HEK293T (cell line): ENCODE measurements around the gene RNF8.
"Not testable (repeated sequence)": the region's sequence is repeated elsewhere in the genome, so short reads cannot be mapped to it uniquely, and the experiment has no call there.

Experiments
- CTCF ChIA-PET: fragments of 350-600 bp; formaldehyde crosslinking; extraction: SDS; loops from one replicate; lab custom pipeline; 2021; ENCODE audit warnings: antibody characterized with exemption, inconsistent platforms; lab: Yijun Ruan, JAX
- POLR2A ChIA-PET: fragments of 350-600 bp; formaldehyde crosslinking; extraction: SDS; loops from one replicate; lab custom pipeline; 2020; ENCODE audit warnings: antibody characterized with exemption, inconsistent platforms; lab: Yijun Ruan, JAX
- DNase-seq: peaks from one replicate; pipeline ENCODE4 v3.0.0; 2012; ENCODE audit warnings: mixed read lengths; ENCODE audit errors: extremely low spot score
- ARNT ChIP-seq: fragments of 450-650 bp; IDR thresholded peaks from 2 replicates; pipeline ENCODE4 v1.6.1; 2017; ENCODE audit warnings: mild to moderate bottlenecking
- BHLHE40 ChIP-seq: fragments of 450-650 bp; IDR thresholded peaks from 2 replicates; pipeline ENCODE4 v1.6.1; 2016; ENCODE audit warnings: mild to moderate bottlenecking, moderate library complexity, borderline replicate concordance
- CTBP1 ChIP-seq: fragments of 450-650 bp; IDR thresholded peaks from 2 replicates; pipeline ENCODE4 v1.6.1; 2016; ENCODE audit warnings: borderline replicate concordance
- ELF4 ChIP-seq: fragments of 450-650 bp; IDR thresholded peaks from 2 replicates; pipeline ENCODE4 v1.6.1; 2017; ENCODE audit warnings: antibody characterized with exemption
- FOXA1 ChIP-seq: fragments of 450-650 bp; IDR thresholded peaks from 2 replicates; pipeline ENCODE4 v1.6.1; 2016; ENCODE audit warnings: mild to moderate bottlenecking
- FOXK2 ChIP-seq: fragments of 450-650 bp; IDR thresholded peaks from 2 replicates; pipeline ENCODE4 v1.6.1; 2016; ENCODE audit warnings: mild to moderate bottlenecking
- FOXM1 ChIP-seq: fragments of 450-650 bp; IDR thresholded peaks from 2 replicates; pipeline ENCODE4 v1.6.1; 2017; ENCODE audit warnings: mild to moderate bottlenecking, borderline replicate concordance
- HDGF ChIP-seq: fragments of 450-650 bp; IDR thresholded peaks from 2 replicates; pipeline ENCODE4 v1.6.1; 2017; ENCODE audit warnings: antibody characterized with exemption, borderline replicate concordance
- L3MBTL2 ChIP-seq: fragments of 450-650 bp; conservative IDR thresholded peaks from 2 replicates; pipeline ENCODE4 v1.6.1; 2016; ENCODE audit warnings: mild to moderate bottlenecking
- LEF1 ChIP-seq: fragments of 450-650 bp; IDR thresholded peaks from 2 replicates; pipeline ENCODE4 v1.6.1; 2017; ENCODE audit warnings: mild to moderate bottlenecking, borderline replicate concordance
- NFRKB ChIP-seq: fragments of 450-650 bp; IDR thresholded peaks from 2 replicates; pipeline ENCODE4 v1.6.1; 2016; ENCODE audit warnings: mild to moderate bottlenecking, moderate library complexity
- SP1 ChIP-seq: fragments of 450-650 bp; IDR thresholded peaks from 2 replicates; pipeline ENCODE4 v1.6.1; 2017
- SUZ12 ChIP-seq: fragments of 450-650 bp; IDR thresholded peaks from 2 replicates; pipeline ENCODE4 v1.6.1; 2016; ENCODE audit warnings: mild to moderate bottlenecking
- TARDBP ChIP-seq: fragments of 450-650 bp; IDR thresholded peaks from 2 replicates; pipeline ENCODE4 v1.6.1; 2016
- ZNF384 ChIP-seq: fragments of 450-650 bp; IDR thresholded peaks from 2 replicates; pipeline ENCODE4 v1.6.1; 2016
- TF ChIP-seq, protein P1 (sequence below): fragments of 450-650 bp; IDR thresholded peaks from 2 replicates; pipeline ENCODE4 v1.6.1; 2016

Gene RNF8

DNA sequence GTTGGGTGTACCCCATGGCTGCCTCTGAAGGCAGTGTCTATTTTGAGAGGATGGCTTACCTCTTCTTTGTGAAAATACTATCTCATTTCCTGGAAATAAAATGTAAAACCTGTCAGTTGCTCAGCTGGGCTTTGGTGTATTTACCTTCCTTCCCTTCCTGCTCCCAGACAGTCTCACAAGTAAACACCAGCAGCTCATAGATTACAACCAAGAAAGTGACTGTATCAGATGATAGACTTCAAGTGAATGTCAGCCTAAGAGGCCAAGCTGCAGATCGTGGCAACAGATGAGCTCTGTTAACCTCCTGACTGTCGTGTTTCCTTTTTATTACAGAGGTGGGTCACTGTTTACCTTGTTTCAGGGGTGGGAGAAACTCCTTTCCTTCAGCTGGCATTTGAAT is 37.3 kb downstream of the RNF8 start:
- TF ChIP-seq FOXK2 (no peak), FOXM1 (no peak), SUZ12 (no peak), NFRKB (no peak), ARNT (no peak), L3MBTL2 (no peak)
- CTCF ChIA-PET = interaction anchor here (1.0 kb wide), 1 partner anchor 9 kb away, joined by 3 read pairs; no protein-coding TSS in a partner anchor
- DNase-seq = no peak
- POLR2A ChIA-PET = no interaction called here

DNA sequence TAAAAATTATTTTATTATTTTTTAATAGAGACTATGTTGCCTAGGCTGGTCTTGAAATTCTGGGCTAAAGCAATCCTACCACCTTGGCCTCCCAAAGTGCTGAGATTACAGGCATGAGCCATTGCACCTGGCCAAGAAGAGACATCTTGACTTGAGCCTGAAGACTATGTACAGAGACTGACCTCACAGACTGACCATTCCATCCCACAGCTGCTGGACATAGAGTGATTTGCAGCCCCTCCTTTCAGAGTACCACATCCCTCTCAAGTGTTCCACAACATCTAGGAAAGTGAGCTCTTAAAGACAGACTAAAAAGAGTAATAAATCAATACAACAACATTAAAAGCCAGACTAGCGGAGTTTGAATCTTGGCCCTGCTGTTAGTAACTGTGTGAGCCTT is 39.0 kb downstream of the RNF8 start:
- TF ChIP-seq ZNF384 = no peak
- TF ChIP-seq ARNT = no peak
- no peak for TF ChIP-seq FOXM1
- TF ChIP-seq FOXK2 = no peak
- no peak for TF ChIP-seq TARDBP
- no peak for TF ChIP-seq SP1
- TF ChIP-seq, protein P1, sequence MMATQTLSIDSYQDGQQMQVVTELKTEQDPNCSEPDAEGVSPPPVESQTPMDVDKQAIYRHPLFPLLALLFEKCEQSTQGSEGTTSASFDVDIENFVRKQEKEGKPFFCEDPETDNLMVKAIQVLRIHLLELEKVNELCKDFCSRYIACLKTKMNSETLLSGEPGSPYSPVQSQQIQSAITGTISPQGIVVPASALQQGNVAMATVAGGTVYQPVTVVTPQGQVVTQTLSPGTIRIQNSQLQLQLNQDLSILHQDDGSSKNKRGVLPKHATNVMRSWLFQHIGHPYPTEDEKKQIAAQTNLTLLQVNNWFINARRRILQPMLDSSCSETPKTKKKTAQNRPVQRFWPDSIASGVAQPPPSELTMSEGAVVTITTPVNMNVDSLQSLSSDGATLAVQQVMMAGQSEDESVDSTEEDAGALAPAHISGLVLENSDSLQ = no peak
- TF ChIP-seq BHLHE40 = no peak
- TF ChIP-seq NFRKB = no peak
- no peak for TF ChIP-seq LEF1
- no peak for TF ChIP-seq FOXA1
- no peak for TF ChIP-seq CTBP1
- no peak for TF ChIP-seq L3MBTL2
- no peak for TF ChIP-seq SUZ12
- TF ChIP-seq HDGF = no peak
- no peak for TF ChIP-seq ELF4
- CTCF ChIA-PET = interaction anchor here (0.6 to 1.1 kb wide), 2 partner anchors 10 to 1481 kb away, joined by 3 to 4 read pairs; no protein-coding TSS in a partner anchor
- POLR2A ChIA-PET = no interaction called here
- DNase-seq = no peak

DNA sequence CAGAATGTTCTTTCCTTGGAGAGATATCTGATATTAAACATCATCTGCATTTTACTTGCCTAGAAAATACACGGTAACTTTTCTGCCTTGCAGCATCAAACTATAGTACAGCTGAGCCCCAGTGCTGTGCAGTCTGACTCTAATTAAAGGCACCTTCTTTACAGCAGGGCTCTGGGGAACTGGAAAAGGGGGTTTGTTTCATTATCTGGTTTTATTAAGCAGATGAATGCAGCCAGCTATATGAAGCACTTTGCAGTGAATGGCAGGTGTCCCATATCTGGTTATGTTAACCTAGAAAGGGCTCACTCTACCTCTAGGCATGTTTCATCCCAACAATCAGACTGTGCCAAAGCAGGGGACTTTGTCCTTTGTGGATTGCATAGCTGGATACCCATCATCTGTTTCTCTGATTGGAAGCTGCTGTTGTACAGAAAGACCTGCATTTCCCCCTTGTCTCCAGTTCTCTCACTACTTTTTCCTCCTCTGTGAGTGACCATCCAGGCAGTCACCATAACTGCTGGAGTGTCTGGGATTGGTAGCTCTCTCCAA is 39.7 kb downstream of the RNF8 start:
- no peak for DNase-seq
- POLR2A ChIA-PET = no interaction called here
- TF ChIP-seq SP1 (no peak), LEF1 (no peak), FOXA1 (no peak), FOXM1 (no peak), FOXK2 (no peak)
- TF ChIP-seq, protein P1 = no peak
- CTCF ChIA-PET = interaction anchor here (1.1 kb wide), 1 partner anchor 11 kb away, joined by 3 read pairs; no protein-coding TSS in a partner anchor

DNA sequence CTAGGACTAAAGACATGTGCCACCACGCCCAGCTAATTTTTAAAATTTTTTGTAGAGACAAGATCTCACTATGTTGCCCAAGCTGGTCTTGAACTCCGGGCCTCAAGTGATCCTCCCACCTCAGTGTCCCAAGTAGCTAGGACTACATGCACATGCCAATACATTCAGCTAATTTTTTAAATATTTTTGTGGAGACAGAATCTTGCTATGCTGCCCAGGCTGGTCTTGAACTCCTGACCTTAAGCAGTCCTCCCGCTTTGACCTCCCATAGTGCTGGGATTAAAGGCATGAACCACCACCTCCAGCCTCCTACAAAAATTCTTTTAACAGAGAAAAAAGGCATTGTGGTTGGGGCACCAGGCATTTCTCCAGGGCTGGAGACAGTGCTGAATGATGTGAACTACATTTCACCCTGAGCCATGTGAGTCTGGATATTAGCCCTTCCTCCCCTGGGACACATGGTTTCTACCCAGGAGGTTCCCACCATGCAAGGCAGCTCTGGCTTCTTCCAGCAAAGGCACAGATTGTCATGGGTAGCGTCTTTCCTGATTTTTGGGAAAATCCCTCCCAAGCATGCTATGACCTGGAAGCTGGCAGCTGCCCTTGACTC is 42.9 kb downstream of the RNF8 start:
- DNase-seq = no peak
- POLR2A ChIA-PET = no interaction called here
- TF ChIP-seq FOXA1 (no peak), FOXK2 (no peak), ZNF384 (no peak), BHLHE40 (no peak), SUZ12 (no peak), TARDBP (no peak)
- CTCF ChIA-PET = no interaction called here

DNA sequence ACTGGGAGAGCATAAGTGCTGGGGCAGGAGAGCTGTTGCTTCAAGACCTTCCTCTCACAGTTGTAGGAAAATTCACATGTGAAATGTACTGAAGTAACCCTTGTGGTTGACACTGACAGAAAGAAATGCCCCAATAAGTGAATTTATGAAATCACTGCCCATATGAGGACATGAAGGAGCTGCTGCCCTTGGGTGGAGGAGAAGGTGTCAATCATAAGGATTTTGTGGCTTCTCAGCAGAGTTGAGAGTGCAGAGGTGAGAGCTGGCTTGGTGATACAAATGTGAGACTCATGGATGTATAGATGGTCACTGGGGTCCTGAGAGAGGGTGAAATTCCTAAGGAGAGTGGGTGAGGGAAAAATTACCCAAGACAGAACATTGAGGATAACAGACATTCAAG is 45.3 kb downstream of the RNF8 start:
- ChIA-PET CTCF (no interaction called here), POLR2A (interaction anchor here (1.4 kb wide), 1 partner anchor 34 kb away, joined by 3 read pairs; the partner anchor contains the start of gene CMTR1)
- DNase-seq = no peak
- no peak for TF ChIP-seq SP1
- TF ChIP-seq, protein P1 = peak; percentile 27; the same call in 1 of the 2 replicates

DNA sequence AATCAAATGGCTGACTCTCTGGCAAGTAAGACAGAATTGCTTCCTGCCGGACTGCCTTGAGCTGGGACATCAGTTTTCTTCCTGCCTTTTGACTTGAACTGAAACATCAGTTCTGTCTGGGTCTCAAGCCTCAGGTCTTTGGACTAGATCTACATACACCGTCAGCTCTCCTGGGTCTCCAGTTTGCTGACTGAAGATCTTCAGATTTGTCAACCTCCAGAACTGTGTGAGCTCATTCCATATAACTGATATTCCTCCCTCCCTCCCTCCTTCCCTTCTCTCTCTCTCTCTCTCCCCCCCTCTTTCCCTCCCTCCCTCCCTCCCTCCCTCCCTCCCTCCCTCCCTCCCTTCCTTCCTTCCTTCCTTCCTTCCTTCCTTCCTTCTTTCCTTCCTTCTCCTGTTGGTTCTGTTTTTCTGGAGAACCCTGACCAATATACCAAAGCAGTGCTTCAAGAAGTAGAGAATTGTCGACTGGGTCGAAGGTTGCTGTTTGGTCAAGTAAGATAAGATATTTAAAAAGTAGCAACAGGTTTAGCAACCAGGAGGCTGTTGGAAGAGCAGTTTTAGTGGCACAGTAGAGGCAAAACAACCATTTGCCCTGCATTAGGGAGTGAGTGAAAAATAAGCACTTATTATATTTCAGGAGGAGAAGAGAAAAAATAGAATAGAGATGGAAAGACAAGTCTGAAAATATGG is 46.2 kb downstream of the RNF8 start:
- DNase-seq = no peak
- POLR2A ChIA-PET = interaction anchor here (1.4 kb wide), 1 partner anchor 33 kb away, joined by 3 read pairs; the partner anchor contains the start of gene CMTR1
- CTCF ChIA-PET = no interaction called here
- no peak for TF ChIP-seq ZNF384
- no peak for TF ChIP-seq HDGF
- no peak for TF ChIP-seq SP1
- TF ChIP-seq ARNT = no peak
- no peak for TF ChIP-seq ELF4
- TF ChIP-seq L3MBTL2 = no peak
- no peak for TF ChIP-seq SUZ12

DNA sequence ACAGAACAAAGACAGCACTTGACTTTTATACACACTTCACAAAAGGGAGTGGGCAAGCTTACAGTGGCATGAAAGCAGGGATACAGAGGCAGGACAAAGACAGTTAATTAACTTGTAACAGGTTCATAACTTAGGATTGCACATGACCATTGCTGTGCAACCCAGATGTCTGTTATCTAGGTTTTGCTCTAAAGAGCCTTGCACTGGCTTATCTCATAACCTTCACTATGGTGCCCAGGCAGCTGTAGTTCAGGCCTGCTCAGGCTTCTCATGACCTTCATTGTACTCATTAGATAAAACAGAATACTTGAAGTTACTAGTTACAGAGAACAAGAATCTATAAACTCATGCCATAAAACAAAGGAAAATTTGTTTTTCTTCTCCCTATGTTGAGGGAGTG is 47.9 kb downstream of the RNF8 start:
- DNase-seq = not testable (repeated sequence)

More for the DNA sequence above, 47.9 kb downstream of the RNF8 start:
- CTCF ChIA-PET, POLR2A ChIA-PET: not testable (repeated sequence)
